GM21723 (cell line): ENCODE measurements around the gene LIPT2.

Source experiments
- ATAC-seq: cut with Tn5 transposase; IDR thresholded peaks from one replicate; pipeline ENCODE4 v1.9.1; 2021; ENCODE audit warnings: mild to moderate bottlenecking, moderate library complexity; ENCODE audit not compliant: unreplicated experiment

LIPT2 gene

GRCh38 chr11:74504100-74504691 is 10.7 kb upstream of the LIPT2 start:
- ATAC-seq, result no peak

- ATAC-seq, result no peak
Measured at GRCh38 chr11:74494916-74495315, 1.4 kb upstream of the LIPT2 start.

GRCh38 chr11:74493791-74494630 is 487 bp upstream of the LIPT2 start:
- ATAC-seq, result no peak

GRCh38 chr11:74492084-74492483 is 1.4 kb downstream of the LIPT2 start:
- ATAC-seq, result no peak

- ATAC-seq, result no peak
Measured at GRCh38 chr11:74490941-74491340, 2.6 kb downstream of the LIPT2 start.

- no peak for ATAC-seq
Measured at GRCh38 chr11:74487875-74488274, 5.6 kb downstream of the LIPT2 start.

- ATAC-seq, result no peak
Measured at GRCh38 chr11:74485868-74486267, 7.7 kb downstream of the LIPT2 start.

GRCh38 chr11:74480688-74481417 is 12.7 kb downstream of the LIPT2 start:
- ATAC-seq, result no peak

GRCh38 chr11:74479732-74480123 is 13.8 kb downstream of the LIPT2 start:
- no peak for ATAC-seq

- ATAC-seq, result no peak
Measured at GRCh38 chr11:74478877-74479731, 14.4 kb downstream of the LIPT2 start.

GRCh38 chr11:74476536-74476935 is 17.0 kb downstream of the LIPT2 start:
- no peak for ATAC-seq

- ATAC-seq, result no peak
Measured at GRCh38 chr11:74474316-74474715, 19.2 kb downstream of the LIPT2 start.

GRCh38 chr11:74473382-74474173 is 19.9 kb downstream of the LIPT2 start:
- ATAC-seq, result no peak

GRCh38 chr11:74471668-74472429 is 21.7 kb downstream of the LIPT2 start:
- no peak for ATAC-seq

- no peak for ATAC-seq
Measured at GRCh38 chr11:74471037-74471436, 22.5 kb downstream of the LIPT2 start.

GRCh38 chr11:74470526-74470925 is 23.0 kb downstream of the LIPT2 start:
- ATAC-seq, result no peak

GRCh38 chr11:74468936-74469335 is 24.6 kb downstream of the LIPT2 start:
- no peak for ATAC-seq

- no peak for ATAC-seq
Measured at GRCh38 chr11:74468521-74468920, 25.0 kb downstream of the LIPT2 start.

GRCh38 chr11:74468058-74468457 is 25.5 kb downstream of the LIPT2 start:
- ATAC-seq, result no peak
